HuH-7.5 (cell line): ENCODE results near the gene RERE.
A peak's percentile ranks its signal among the peaks of the same experiment; 100 is the strongest.

Experiments used
- DNase-seq: peaks from one replicate; pipeline ENCODE4 v3.0.0; 2011; ENCODE audit warnings: low spot score

RERE gene

GRCh38 chr1:8817412-8818324 lies at the start of gene RERE:
RERE (minus strand) TSS chr1:8817640.
- DNase-seq, result peak; percentile 96

- DNase-seq, result no peak
Measured at GRCh38 chr1:8866792-8867415, 49.5 kb upstream of the RERE start.

- no peak for DNase-seq
Measured at GRCh38 chr1:8866173-8866791, 48.8 kb upstream of the RERE start.

- DNase-seq, result no peak
Measured at GRCh38 chr1:8864713-8865344, 47.4 kb upstream of the RERE start.

GRCh38 chr1:8863794-8864233 lies 46.4 kb upstream of the RERE start:
- no peak for DNase-seq

- no peak for DNase-seq
Measured at GRCh38 chr1:8863138-8863537, 45.7 kb upstream of the RERE start.

GRCh38 chr1:8862528-8862927 lies 45.1 kb upstream of the RERE start:
- DNase-seq, result no peak

- DNase-seq, result no peak
Measured at GRCh38 chr1:8860738-8861516, 43.5 kb upstream of the RERE start.

- no peak for DNase-seq
Measured at GRCh38 chr1:8858888-8859706, 41.7 kb upstream of the RERE start.

- peak; percentile 52 for DNase-seq
Measured at GRCh38 chr1:8858112-8858668, 40.8 kb upstream of the RERE start.

GRCh38 chr1:8856689-8857412 lies 39.4 kb upstream of the RERE start:
- no peak for DNase-seq

GRCh38 chr1:8854240-8854639 lies 36.8 kb upstream of the RERE start:
- DNase-seq, result no peak

- DNase-seq, result no peak
Measured at GRCh38 chr1:8851060-8851459, 33.6 kb upstream of the RERE start.

GRCh38 chr1:8848663-8849386 lies 31.4 kb upstream of the RERE start:
- DNase-seq, result peak; percentile 82

GRCh38 chr1:8847990-8848389 lies 30.6 kb upstream of the RERE start:
- DNase-seq, result no peak

GRCh38 chr1:8846263-8846662 lies 28.8 kb upstream of the RERE start:
- no peak for DNase-seq

- DNase-seq, result no peak
Measured at GRCh38 chr1:8845104-8846097, 28.0 kb upstream of the RERE start.

GRCh38 chr1:8844501-8845006 lies 27.1 kb upstream of the RERE start:
- DNase-seq, result no peak
